ENCODE measurements around the gene SH3YL1.

SH3YL1 gene

DNA sequence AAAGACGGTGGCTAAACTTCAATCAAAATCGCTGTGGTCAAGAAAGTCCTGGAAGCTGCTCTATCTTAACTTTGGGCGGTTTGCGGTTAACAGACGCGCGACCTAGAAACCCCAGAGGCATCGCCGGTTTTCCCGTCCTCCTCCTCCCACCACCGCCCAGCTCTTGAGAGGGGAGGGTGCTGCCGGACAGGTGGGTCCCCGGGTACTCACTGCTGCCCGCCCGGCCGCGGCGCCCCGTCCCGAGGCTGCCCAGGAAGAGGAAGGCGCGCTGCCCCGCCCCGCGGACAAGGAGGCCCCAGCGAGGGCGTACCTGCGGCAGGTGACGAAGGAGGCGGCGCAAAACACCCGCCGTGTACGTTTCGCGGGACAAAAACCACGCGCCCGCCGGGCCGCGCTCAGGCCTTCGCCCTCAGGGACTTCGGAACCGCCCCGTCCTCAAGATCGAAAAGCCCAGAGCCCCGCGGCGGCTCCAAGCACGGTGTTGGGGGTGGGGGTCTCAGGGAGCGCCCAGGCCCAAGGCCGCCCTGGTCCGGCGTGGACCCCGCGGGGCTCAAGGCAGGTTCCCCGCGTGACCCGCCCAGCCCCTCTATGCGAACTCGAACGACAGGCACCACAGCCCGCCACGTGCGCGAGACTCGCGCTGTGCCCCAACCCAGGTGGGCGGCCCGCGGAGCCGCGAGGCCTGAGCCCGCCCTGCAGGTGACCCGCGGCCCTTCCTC lies at the start of gene SH3YL1:
SH3YL1 (minus strand) TSS at position 259 of the 719 bp plus-strand sequence; CDS start at position 211, 48 bp downstream.
- intact Hi-C loops (cut with DNase I), result no loop called here

DNA sequence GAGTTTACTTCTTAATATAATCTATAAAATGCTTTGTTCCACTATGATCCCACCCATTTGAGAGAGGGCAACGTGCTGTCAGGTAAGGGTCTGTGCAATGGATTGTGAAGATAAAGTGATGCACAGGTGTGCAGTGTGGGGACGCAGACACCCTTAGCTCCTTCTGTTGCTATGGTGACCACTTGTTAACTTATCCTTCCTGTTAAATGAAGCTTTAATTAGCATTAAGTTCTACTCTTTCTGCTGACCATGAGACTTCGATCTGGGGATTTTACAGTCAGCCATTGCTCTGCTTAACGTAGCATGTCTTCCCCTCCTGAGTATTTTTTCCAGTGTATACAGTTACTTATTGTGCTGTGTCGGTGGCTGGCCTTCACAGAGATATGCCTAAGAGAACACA lies 47.2 kb upstream of the SH3YL1 start:
- intact Hi-C loops (cut with DNase I), result no loop called here
- DNase-seq, result no peak

More for the DNA sequence above, at the start of gene SH3YL1:
- DNase-seq, result peak in 28 of 42 donors; percentile 22 to 64 (median 48)

DNA sequence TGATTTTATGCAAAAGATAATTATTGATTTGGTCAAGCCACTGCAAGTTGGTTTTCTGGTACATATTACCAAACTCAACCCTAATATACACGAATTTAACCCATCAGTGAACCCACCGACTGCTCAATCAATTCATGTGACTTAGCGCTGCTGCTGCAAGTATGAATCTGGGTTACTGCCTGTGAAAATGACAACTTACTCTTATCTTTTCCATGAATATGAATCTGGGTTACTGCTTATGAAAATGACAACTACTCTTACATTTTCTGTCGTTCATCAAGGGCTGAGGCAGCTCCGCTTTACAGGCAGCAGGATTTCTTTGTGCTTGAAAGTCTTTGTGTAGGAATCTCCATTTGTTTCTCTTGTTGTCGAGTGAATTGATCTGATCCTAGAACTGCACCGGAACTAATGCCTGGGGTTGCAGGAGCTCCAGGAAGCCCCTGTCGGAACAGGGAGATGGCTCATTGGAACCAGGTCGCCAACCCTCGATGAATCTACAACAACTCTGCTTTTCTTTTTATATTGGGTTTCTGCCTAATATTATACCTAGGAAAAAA lies 46.2 kb upstream of the SH3YL1 start:
- intact Hi-C loops (cut with DNase I), result no loop called here
- DNase-seq, result peak in 2 of 42 donors; percentile 15 to 35

DNA sequence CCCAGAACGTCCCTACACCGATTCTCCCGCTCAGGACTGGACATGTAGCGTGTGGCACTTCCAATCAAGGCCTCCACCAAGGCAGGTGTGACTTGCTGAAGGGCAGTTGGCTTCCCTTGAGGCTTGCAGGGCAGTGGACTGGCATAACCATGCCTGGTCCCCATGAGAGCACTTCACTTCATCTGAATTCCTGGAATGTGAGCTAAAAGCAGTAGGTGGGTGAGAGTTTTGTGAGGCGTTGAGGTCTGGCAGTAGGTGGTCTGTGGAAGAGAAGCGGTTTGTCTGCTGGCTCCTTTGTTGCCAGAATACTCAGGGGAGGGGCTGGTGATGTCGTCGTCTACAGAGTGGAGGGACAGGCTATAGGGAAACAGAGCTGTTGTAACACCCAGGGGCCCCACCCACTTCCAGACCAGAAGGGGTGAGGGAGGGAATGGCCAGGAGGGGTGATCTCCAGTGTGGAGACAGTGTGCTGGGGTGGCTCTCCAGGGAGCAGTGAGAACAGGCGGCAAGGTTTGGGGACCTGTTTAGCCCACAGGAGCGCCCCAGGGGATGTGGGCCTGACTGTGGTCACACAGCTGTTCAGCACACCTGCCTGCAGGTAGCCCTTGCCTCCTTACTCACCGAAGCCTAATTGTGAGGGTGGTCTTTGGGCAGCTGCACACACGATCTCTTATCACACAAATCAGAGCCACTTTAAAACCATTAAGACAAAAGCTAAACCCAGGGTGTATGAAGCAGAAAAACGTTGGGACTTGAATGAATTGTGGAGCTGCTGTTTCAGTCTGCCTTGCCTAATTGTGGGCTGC lies 45.5 kb upstream of the SH3YL1 start:
- DNase-seq, result no peak
- intact Hi-C loops (cut with DNase I), result no loop called here

DNA sequence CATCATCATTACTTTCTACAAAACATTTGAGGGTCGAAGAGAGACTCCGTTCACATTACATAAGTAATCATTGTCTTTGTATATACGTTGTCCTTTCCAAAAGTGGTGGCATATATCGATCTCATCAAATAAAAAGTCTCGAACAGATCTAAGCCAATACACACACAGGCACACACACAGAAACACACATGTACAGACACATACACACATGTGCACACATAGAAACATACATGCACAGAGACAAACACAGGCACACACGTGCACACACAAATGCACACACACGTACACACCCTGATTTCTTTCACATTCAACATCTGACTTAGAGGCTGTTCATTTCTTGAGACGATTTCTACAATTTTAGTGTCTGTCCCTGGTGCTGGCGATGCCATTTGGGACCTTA lies 41.5 kb upstream of the SH3YL1 start:
- intact Hi-C loops (cut with DNase I), result no loop called here
- DNase-seq, result no peak

DNA sequence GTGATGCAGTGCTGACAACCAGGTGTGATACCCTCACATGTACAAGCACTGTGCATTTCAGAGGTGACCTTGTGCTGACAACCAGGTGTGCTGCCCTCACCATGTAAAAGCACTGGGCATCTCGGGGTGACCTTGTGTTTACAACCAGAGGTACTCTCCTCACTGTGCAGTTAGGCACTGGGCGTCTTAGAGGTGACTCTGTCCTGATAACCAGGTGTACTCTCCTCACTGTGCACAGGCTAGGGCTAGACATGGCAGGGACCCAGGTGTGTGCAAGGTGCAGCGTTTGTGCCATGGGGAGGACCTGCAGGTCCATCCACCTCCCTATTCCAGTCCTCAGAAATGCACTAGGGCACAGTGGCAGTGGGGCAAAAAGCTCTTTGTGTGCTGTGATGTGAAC lies 32.5 kb upstream of the SH3YL1 start:
- intact Hi-C loops (cut with DNase I), result no loop called here
- no peak for DNase-seq

GRCh38 chr2:295090-295489 lies 31.3 kb upstream of the SH3YL1 start:
- intact Hi-C loops (cut with DNase I), result no loop called here
- DNase-seq, result no peak

DNA sequence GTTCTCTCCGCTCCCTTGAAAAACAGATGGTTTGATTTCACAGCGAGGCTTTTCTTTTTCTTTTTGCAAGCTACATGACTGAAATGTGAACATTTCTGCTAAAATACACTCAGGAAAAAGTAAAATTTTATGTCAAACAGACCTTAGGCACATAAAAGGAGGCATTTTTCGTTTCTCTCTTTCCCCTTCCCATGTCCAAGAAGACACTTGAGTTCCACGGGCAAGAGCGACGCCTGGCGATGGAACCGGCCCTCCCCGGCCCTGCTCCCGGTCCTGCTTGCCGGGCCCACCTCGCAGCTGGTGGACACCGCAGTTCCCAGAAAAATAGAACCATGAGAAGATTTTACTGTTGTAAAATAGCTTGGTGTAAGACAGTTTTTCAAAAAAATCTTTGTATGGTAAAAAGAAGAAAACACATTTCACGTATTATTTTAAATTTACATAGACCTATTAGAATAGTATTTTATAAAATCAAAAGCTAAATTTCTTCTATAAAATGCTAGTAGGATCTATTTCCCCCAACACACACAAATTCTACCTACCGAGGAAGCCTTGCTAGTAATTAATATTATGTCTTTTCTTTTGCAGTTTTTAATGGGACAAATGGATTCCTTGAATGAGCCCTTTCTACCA lies 26.4 kb upstream of the SH3YL1 start:
- intact Hi-C loops (cut with DNase I), result loop anchor here (5.0 kb wide), 1 partner anchor 118 kb away; no protein-coding TSS in a partner anchor
- DNase-seq, result peak; percentile 70 to 94 (median 88)

- peak in 27 of 42 donors; percentile 21 to 65 (median 43) for DNase-seq
- intact Hi-C loops (cut with DNase I), result loop anchor here (5.0 kb wide), 1 partner anchor 117 kb away; no protein-coding TSS in a partner anchor
These were observed 25.7 kb upstream of the SH3YL1 start for GRCh38 chr2:289362-290089.

DNA sequence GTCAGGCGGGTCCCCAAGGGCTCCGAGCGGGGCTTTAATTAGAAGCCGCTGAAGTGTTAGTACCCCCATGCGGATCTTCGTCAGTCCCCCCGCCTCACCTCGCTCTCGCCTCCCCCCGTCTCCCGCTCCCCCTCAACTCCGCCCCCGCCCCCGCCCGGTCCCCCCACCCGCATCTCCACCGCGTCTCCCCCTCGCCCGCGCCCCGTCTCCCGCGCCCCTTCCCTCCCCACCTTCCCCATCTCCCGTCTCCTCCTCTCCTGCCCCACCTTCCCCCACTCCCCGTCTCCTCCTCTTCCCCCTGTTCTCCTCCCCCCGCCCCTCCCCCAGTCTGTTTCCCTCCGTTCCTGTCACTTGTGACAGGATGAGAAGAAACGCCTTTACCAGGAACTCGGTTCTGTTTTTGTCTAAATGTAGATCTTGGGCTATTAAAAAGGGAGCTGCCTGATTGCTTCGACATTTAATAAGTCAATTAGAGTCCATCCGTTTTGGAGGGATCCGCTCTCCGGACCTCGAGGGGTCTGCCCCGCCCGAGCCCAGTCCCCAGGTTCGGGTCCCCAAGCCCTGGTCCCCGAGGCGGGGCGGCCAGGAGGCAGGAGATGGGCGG lies 25.0 kb upstream of the SH3YL1 start:
- intact Hi-C loops (cut with DNase I), result no loop called here
- DNase-seq, result peak in 22 of 42 donors; percentile 12 to 75 (median 40)

GRCh38 chr2:287911-288757 lies 24.3 kb upstream of the SH3YL1 start, which contains the start of gene ALKAL2:
ALKAL2 (minus strand) TSS chr2:288091; CDS start chr2:287835, 256 bp downstream.
- DNase-seq, result peak in 5 of 42 donors; percentile 22 to 40 (median 22)

DNA sequence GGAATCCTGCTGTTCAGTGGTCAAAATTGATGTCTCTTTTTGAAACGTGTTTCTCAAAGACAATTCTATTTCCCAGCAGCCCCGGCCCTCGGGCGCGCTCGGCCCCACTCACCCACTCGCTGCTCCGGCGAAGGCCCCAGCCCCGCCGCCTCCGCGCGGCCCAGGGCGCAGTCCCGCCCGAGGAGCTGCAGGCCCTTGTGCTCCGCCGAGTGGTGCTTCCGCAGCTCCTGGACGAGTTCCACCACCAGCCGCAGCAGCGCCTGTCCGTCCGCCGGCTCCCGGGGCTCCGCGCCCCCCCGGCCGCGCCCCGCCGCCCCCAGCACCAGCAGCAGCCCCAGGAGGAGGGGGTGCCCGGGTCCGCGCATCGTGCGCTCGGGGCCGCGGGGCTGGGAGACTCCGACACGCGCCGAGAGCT lies 23.6 kb upstream of the SH3YL1 start:
- peak in 18 of 42 donors; percentile 18 to 62 (median 34) for DNase-seq

More at GRCh38 chr2:287911-288757, 24.3 kb upstream of the SH3YL1 start, which contains the start of gene ALKAL2:
- intact Hi-C loops (cut with DNase I), result no loop called here

DNA sequence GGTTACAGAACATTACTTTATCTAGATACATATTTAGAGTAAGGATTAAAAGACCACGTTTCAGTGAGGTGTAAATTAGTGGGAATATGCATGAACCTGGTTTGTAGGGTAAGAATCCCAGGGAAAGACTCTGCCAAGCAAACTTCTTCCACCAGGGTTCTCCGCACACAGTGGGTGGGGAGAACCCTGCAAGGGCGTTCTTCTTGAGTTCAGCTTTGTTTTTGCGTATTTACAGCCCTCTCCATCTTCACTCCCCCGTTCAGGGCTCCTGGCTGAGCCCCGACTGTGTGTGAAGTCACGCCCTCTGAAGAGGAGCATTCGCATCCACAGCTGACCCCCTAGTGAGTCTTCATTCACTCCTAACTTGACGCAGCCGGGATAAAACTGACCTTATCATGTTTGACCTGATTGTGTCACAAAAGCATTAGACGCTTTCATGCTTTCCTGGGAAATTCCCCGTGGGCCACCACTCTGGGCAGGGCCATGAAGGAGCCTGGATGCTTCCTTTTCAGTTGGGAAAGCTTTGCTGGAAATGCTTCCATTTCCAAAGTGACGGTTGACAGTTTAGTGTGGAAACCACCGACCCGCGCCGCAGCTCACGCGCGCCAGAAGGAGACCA lies 23.1 kb upstream of the SH3YL1 start:
- intact Hi-C loops (cut with DNase I), result no loop called here
- no peak for DNase-seq

More for the DNA sequence above, 23.6 kb upstream of the SH3YL1 start:
- intact Hi-C loops (cut with DNase I), result no loop called here

DNA sequence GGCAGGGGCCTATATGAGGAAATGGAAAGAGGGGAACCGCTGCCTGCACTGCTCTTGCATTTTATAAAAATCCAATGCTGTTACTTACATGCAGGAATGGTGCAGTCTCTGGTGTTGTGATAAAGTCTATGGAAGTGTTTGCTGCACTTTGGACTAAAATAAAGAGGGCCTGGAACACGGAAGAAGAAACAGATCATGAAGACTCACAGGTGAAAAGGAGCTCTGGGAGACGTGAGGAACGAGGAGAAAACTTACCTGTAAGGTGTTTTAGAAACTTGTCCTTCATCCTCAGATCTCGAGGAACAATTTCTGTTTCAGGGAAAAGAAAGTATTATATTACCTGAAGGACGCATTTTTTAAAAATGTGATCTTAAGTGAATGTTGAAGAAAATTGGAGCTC lies 22.2 kb upstream of the SH3YL1 start:
- intact Hi-C loops (cut with DNase I), result no loop called here
- DNase-seq, result no peak

DNA sequence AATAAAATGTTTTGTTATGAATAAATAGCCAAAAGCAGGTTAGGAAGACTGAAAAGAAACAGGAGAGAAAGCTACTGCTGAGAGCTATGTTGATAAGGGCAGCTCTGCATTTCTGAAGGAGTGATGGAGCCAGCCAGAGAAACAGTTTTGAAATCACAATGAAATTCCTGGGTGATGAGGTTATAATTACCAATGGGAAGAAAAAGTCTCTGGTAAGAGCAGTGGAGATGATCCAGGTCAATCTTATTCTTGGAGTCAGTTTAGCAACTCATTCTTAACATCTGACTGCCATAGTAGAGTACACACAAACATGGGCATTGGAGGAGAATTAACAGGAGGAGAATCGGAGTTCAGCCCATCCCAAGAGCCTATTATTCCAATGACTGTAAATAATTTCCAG lies 21.7 kb upstream of the SH3YL1 start:
- no peak for DNase-seq
- intact Hi-C loops (cut with DNase I), result no loop called here

GRCh38 chr2:284896-285492 lies 21.2 kb upstream of the SH3YL1 start:
- intact Hi-C loops (cut with DNase I), result no loop called here
- DNase-seq, result no peak

All from head of caudate nucleus (tissue), 42 donors.